Aorta (tissue), 5 donors: ENCODE measurements around the gene PTPRD. TPM values are rescaled to one million over a fixed set of nuclear protein-coding genes. Genes with fewer than 3 reads are reported as not detected.
A peak's percentile ranks its signal among the peaks of the same experiment; 100 is the strongest.

ENCODE experiments used
- ATAC-seq: fragments of 200-7000 bp; cut with Tn5 transposase; one replicate; pipeline ENCODE4 v1.9.1; 2022; ENCODE audit warnings: moderate library complexity; ENCODE audit not compliant: low FRiP score
- DNase-seq, 2 donors: peaks; one replicate each; pipeline ENCODE4 v3.0.0-alpha.2; 2020
- H3K27ac ChIP-seq, 2 donors: one replicate each; pipeline ENCODE4 v1.5.1; 2013; ENCODE audit warnings: low read length in 2 of 2, mild to moderate bottlenecking in 2 of 2, moderate library complexity in 2 of 2, control low read depth in 1 of 2, inconsistent platforms in 1 of 2, low read depth in 1 of 2
- H3K27me3 ChIP-seq, 2 donors: one replicate each; pipeline ENCODE4 v1.6.1; 2013; ENCODE audit warnings: control low read depth in 1 of 2, low read length in 1 of 2, mild to moderate bottlenecking in 1 of 2, moderate library complexity in 1 of 2; ENCODE audit not compliant: insufficient read depth in 2 of 2, control insufficient read depth in 1 of 2
- H3K36me3 ChIP-seq, 2 donors: one replicate each; pipeline ENCODE4 v1.6.1; 2013; ENCODE audit warnings: control low read depth in 1 of 2, low read length in 1 of 2, mild to moderate bottlenecking in 1 of 2; ENCODE audit not compliant: insufficient read depth in 2 of 2, control insufficient read depth in 1 of 2
- H3K4me1 ChIP-seq, 2 donors: one replicate each; pipeline ENCODE4 v1.6.1; 2013; ENCODE audit warnings: low read length in 2 of 2, control low read depth in 1 of 2, mild to moderate bottlenecking in 1 of 2, moderate library complexity in 1 of 2; ENCODE audit not compliant: insufficient read depth in 2 of 2, control insufficient read depth in 1 of 2
- H3K4me3 ChIP-seq, 2 donors: one replicate each; pipeline ENCODE4 v1.5.1; 2013; ENCODE audit warnings: low read length in 2 of 2, control low read depth in 1 of 2, mild to moderate bottlenecking in 1 of 2
- H3K9me3 ChIP-seq: one replicate; pipeline ENCODE4 v1.6.1; 2013; ENCODE audit warnings: mild to moderate bottlenecking, low read length; ENCODE audit not compliant: control insufficient read depth
- WGBS, 2 donors: extraction: QIAGEN DNeasy Blood & Tissue Kit; methylation state at CpG; one replicate each; pipeline ENCODE4 v1.1.7; 2013; 5-methylcytosine and 5-hydroxymethylcytosine counted together
- intact Hi-C, 2 donors: fragments of 100-400 bp; cut with DNase I; formaldehyde crosslinking; loops; one replicate each; pipeline versions ENCODE4 v1.14.2 to v1.15.0; 2022
- polyA plus RNA-seq, 2 donors: library from polyadenylated mRNA; stranded (reverse); fragments of 200-250 nt; gene quantifications; one replicate each; pipeline ENCODE4 v1.2.3, GENCODE V29; 2013
- total RNA-seq, 2 donors: library from RNA; stranded (reverse); fragmentation: NEBNext Ultra II Directional; extraction: Animal tissue kit (Norgen Biotek cat#: 25700); gene quantifications; one replicate each; pipeline ENCODE4 v1.2.1, GENCODE V29; 2021
- donor health status: healthy with polysubstance abuse.
- donor health status: Bipolar disorder and iron deficiency.
- donor health status: DM: no; HTN: no; CAD: no.
- donor health status: DM: no; HTN: no; CAD: no.
- donor health status: DM: yes; HTN: yes; CAD: no.

The PTPRD gene
- total and polyA plus RNA-seq, 4 donors: 1.5 to 92.0 (median 29.4) TPM

DNA sequence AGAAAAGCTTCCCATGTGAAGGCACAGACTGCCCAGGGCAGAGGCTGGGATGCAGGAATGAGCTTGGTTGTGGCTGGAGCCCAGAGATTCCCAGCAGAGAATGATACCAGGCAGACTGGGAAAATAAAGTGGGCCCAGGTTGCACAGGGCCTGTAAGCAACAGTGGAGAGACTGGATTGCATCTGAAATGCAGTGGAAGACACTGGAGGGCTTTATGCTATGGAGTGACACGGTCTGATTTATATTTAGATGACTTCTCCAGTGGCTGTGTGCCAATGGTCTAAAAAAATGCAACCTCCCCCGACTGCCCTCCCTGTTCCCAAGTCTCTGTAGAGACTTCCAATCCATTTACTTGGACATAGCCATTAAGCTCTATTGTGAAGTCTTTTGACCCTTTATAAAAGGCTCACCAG, 1862.2 kb downstream of the PTPRD start:
- Histone ChIP-seq H3K9me3 (no peaks in the 10 kb centered on the region), H3K36me3 (no peaks in the 10 kb centered on the region), H3K27me3 (no peaks in the 10 kb centered on the region), H3K4me3 (no peak overlapping the region), H3K4me1 (no peaks in the 10 kb centered on the region), H3K27ac (no peak overlapping the region)
- DNase-seq (no peak), ATAC-seq (no peak)
- WGBS, 2 donors: 8 to 9% methylated on average over 2 of the region's 2 CpGs
- intact Hi-C loops: no loop called here

DNA sequence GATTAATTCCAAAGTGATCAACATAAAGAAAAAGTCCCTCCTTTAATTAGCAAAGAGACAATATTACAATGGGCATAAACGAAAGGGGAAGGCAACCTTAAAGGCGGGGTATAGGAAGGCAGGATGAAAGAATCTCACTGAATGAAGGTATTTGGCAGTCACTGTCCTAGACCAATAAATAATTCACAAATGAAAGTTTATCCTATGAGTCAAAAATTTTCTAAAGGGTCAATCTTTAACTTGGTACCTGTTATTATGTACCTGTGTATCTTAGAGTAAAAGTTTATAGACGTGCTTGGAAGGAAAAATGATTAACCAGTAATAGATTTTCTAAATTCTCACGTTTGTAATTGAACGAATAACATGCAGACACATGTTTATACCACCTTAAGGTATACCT, 1867.5 kb downstream of the PTPRD start:
- intact Hi-C loops: no loop called here
- WGBS, 2 donors: 91% methylated on average over 5 of the region's 5 CpGs

DNA sequence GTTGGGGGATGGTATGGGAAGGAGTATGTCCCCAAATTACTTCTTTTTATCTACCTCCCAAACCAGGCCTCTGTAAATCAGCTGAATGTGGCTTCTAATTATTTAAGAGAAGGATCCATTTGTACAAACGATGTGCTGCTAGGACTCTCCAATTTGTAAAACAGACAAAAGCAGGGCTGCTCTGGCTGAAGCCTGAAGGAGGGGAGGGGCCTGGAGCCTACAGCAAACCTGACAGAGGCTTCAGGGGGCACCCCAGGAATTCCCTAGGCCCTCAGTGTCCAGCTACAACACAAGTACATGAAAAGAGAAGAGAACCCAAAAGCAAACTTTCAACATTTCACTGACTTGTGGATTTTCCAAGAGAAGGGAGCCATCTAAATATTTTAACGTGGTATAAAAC, 1873.9 kb downstream of the PTPRD start:
- intact Hi-C loops: loop anchor here in 1 of 2 donors (10.0 kb wide), 1 partner anchor 116 kb away; no protein-coding TSS in a partner anchor
- H3K27ac ChIP-seq: no peak overlapping the region
- H3K4me3 ChIP-seq: no peak overlapping the region
- WGBS, 2 donors: 62 to 70% methylated on average over 2 of the region's 2 CpGs
- H3K27me3 ChIP-seq: peaks cover 0 to 1% of the 10 kb centered on the region in 2 donors
- H3K9me3 ChIP-seq: no peaks in the 10 kb centered on the region
- no peaks in the 10 kb centered on the region for H3K36me3 ChIP-seq
- peaks cover 0 to 4% of the 10 kb centered on the region in 2 donors for H3K4me1 ChIP-seq
- DNase-seq: no peak
- no peak for ATAC-seq

More for the DNA sequence above, 1867.5 kb downstream of the PTPRD start:
- H3K4me1 ChIP-seq: no peaks in the 10 kb centered on the region
- ATAC-seq: no peak
- no peaks in the 10 kb centered on the region for H3K9me3 ChIP-seq
- DNase-seq: no peak
- no peak overlapping the region for H3K27ac ChIP-seq
- no peaks in the 10 kb centered on the region for H3K36me3 ChIP-seq
- no peaks in the 10 kb centered on the region for H3K27me3 ChIP-seq
- no peak overlapping the region for H3K4me3 ChIP-seq

DNA sequence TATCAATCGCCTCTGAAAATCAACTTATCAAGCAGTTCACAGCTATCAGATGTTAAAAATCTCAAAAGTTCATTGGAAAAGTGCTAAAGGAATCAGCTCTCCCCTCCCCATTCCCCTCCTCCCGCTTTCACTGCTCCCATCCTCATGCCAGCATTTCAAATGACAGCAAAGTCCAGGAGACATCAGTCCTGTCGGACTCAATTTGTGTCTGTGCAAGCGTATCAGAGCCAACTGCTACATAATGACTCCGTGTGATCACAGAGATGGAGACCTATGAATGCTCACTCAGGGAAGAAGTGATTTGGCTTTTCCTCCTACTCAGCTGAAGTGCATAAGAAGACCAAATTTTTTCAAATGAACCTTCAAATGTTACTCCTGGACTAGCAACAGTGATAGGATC, 1876.0 kb downstream of the PTPRD start:
- peaks cover 0 to 1% of the 10 kb centered on the region in 2 donors for H3K27me3 ChIP-seq
- 47 to 68% methylated on average over 5 of the region's 5 CpGs for WGBS, 2 donors
- H3K4me3 ChIP-seq: no peak overlapping the region
- H3K9me3 ChIP-seq: no peaks in the 10 kb centered on the region
- DNase-seq (no peak), ATAC-seq (no peak)
- intact Hi-C loops: loop anchor here in 1 of 2 donors (10.0 kb wide), 1 partner anchor 118 kb away; no protein-coding TSS in a partner anchor
- no peak overlapping the region for H3K27ac ChIP-seq
- H3K36me3 ChIP-seq: no peaks in the 10 kb centered on the region
- H3K4me1 ChIP-seq: peaks cover 0 to 6% of the 10 kb centered on the region in 2 donors

DNA sequence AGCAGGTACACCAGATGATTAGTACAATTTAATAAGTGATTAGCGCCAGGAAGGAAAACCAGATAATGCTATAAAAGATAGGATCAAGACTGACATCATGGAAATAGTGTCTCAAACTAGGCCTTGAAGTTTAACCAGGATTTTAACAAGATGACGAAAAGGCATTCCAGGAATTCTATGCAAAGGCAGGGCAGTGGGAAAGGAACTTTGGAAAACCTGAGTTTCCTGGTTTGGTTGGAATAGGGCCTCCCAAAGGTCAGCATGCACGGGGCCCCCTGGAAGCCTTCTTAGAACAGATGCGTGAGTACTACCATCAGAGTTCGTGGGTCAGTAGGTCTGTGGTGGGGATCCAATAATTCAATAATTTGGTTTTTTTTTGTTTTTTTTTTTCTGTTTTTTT, 1878.0 kb downstream of the PTPRD start:
- DNase-seq (no peak), ATAC-seq (no peak)
- intact Hi-C loops: loop anchor here in 1 of 2 donors (10.0 kb wide), 1 partner anchor 120 kb away; no protein-coding TSS in a partner anchor
- no peaks in the 10 kb centered on the region for H3K9me3 ChIP-seq
- H3K36me3 ChIP-seq: no peaks in the 10 kb centered on the region
- H3K27me3 ChIP-seq: peaks cover 0 to 1% of the 10 kb centered on the region in 2 donors
- H3K4me1 ChIP-seq: peaks cover 0 to 6% of the 10 kb centered on the region in 2 donors
- no peak overlapping the region for H3K27ac ChIP-seq
- WGBS, 2 donors: 62 to 75% methylated on average over 5 of the region's 5 CpGs
- H3K4me3 ChIP-seq: no peak overlapping the region

DNA sequence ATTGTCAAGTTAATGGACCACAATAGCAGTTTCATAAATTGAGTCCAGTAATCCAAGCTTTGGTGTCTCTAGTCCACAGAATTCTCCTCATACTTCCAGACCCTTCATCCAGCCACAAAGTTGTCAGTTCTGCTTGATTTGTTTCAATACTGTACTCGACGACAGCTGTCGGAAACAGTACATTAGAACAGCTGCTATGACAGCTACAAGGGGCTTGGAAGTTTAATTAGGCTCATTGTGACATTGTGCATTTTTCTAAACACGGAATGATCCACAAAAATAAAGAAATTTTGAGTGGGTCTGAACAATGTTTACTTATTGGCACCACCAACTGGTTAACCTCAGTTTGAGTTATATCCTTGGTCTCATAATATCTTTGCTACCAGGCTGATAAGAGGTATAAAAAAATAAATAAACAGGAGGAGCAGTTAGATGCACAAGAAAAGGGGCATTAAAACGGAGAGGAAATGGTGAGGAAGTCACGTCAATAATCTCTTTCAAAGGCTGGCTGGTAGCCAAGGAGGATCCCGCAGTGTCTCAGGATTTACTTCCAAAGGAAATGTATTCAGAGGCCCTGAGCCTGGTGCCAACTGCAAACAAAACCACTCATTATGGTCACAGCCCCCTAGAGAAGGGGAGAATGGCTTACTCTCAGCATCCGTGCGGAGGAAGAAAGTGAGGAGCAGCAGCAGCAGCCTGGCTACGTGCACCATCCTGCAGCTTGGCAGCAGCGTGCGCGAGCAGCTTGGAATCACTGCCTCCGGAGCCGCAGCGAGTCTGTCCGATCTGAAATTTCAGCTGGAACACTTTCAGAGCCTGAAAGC, 1879.5 kb downstream of the PTPRD start:
- ATAC-seq: peak; percentile 83
- H3K36me3 ChIP-seq: no peaks in the 10 kb centered on the region
- WGBS, 2 donors: 17 to 22% methylated on average over 17 of the region's 17 CpGs
- intact Hi-C loops: loop anchor here in 1 of 2 donors (10.0 kb wide), 1 partner anchor 121 kb away; no protein-coding TSS in a partner anchor
- peaks cover 0 to 6% of the 10 kb centered on the region in 2 donors for H3K4me1 ChIP-seq
- peak overlapping the region; percentile 43 to 84 for H3K4me3 ChIP-seq
- peaks cover 0 to 1% of the 10 kb centered on the region in 2 donors for H3K27me3 ChIP-seq
- H3K9me3 ChIP-seq: no peaks in the 10 kb centered on the region
- DNase-seq: peak; percentile 67 to 88
- H3K27ac ChIP-seq: no peak overlapping the region

DNA sequence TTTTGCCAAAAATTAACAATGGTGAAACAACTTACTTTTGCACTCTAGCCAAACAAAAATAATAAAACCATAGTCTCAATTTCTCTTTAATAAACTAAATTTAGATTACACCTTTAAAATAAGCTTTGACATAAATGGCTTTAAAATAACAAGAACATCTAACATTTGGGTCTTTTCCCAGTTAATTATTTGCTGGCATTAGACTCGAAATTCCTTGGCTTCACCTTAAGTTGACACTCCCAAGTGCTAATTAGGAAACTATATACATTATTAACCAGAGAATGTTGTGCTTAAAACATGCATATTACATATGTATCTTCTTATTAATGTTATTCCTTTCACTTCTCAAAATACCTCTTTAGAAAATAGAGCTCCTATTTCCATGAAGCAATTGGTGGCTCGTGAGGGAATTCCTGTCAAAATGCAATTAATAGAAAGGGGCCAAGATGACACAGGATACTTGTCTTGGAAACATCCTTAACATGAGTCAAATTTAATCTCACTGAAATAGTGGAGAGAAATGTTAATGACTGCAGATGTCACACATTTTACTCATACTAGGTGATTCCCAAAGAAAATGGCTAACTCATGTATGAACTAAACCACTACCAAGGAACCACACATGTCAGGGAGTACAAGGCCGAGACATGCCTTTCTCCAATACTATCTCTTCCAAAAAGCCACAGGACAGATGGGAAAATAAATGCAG, 1880.3 kb downstream of the PTPRD start:
- ATAC-seq: no peak
- 73 to 78% methylated on average over 3 of the region's 3 CpGs for WGBS, 2 donors

DNA sequence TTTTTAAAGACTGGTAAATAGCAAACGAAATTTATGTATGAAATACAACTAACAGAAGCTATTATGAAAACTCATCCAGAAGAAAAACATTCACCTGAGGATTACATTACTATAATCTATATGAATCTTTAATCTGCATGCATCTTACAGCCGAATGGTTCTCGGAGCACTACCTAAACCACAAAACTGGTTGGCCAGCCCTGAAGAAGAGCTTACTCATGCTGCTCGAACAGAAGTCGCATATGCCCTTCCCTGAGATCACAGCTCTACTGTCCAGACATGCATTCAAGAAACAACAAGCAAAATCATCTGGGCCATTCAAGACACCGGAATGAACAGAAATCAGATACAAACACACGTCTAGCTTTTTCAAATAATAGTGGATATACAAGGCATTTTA, 1882.2 kb downstream of the PTPRD start:
- Histone ChIP-seq H3K27me3 (no peaks in the 10 kb centered on the region), H3K36me3 (no peaks in the 10 kb centered on the region), H3K9me3 (no peaks in the 10 kb centered on the region), H3K4me3 (no peak overlapping the region), H3K4me1 (peaks cover 0 to 6% of the 10 kb centered on the region in 2 donors), H3K27ac (no peak overlapping the region)
- no peak for ATAC-seq
- intact Hi-C loops: loop anchor here in 1 of 2 donors (10.0 kb wide), 1 partner anchor 124 kb away; no protein-coding TSS in a partner anchor
- WGBS, 2 donors: 88 to 90% methylated on average over 7 of the region's 7 CpGs
- DNase-seq: no peak

More for the DNA sequence above, 1880.3 kb downstream of the PTPRD start:
- Histone ChIP-seq H3K36me3 (no peaks in the 10 kb centered on the region), H3K27ac (no peak overlapping the region), H3K4me3 (no peak overlapping the region), H3K4me1 (peaks cover 0 to 6% of the 10 kb centered on the region in 2 donors), H3K27me3 (peaks cover 0 to 1% of the 10 kb centered on the region in 2 donors), H3K9me3 (no peaks in the 10 kb centered on the region)
- no peak for DNase-seq
- intact Hi-C loops: loop anchor here in 1 of 2 donors (10.0 kb wide), 1 partner anchor 122 kb away; no protein-coding TSS in a partner anchor
